ENCODE results near the gene RAB40C. TPM values are rescaled to one million over a fixed set of nuclear protein-coding genes. Genes with fewer than 3 reads are reported as not detected.

RAB40C gene
- total RNA-seq, 1 donor from 2014 or later: 5.7 TPM

GRCh38 chr16:677316-678190 lies 87.7 kb downstream of the RAB40C start:
- H3K9ac ChIP-seq (ENCODE audit: low read depth in 1 of 3, low read length in 3 of 3): no peak overlapping the region
- peaks cover 0 to 16% (median 7%) of the 10 kb centered on the region in 3 donors for H3K27me3 ChIP-seq (ENCODE audit: control insufficient read depth in 3 of 3, insufficient read depth in 3 of 3, low read length in 3 of 3)
- H3K4me3 ChIP-seq (ENCODE audit: low read length in 3 of 3): no peak overlapping the region
- H3K36me3 ChIP-seq (ENCODE audit: control insufficient read depth in 3 of 3, insufficient read depth in 3 of 3, low read length in 3 of 3): peaks cover 17 to 24% (median 19%) of the 10 kb centered on the region in 3 donors
- peaks cover 24 to 35% (median 32%) of the 10 kb centered on the region in 3 donors for H3K4me1 ChIP-seq (ENCODE audit: control insufficient read depth in 3 of 3, insufficient read depth in 3 of 3, low read length in 3 of 3)
- no peaks in the 10 kb centered on the region for H3K9me3 ChIP-seq (ENCODE audit: control insufficient read depth in 3 of 3, low read length in 3 of 3)
- no peak overlapping the region for H3K27ac ChIP-seq (ENCODE audit: low read depth, low read length)

GRCh38 chr16:678209-678857 lies 88.5 kb downstream of the RAB40C start:
- no peaks in the 10 kb centered on the region for H3K9me3 ChIP-seq (ENCODE audit: control insufficient read depth in 3 of 3, low read length in 3 of 3)
- H3K9ac ChIP-seq (ENCODE audit: low read depth in 1 of 3, low read length in 3 of 3): no peak overlapping the region
- H3K27me3 ChIP-seq (ENCODE audit: control insufficient read depth in 3 of 3, insufficient read depth in 3 of 3, low read length in 3 of 3): peaks cover 0 to 16% (median 7%) of the 10 kb centered on the region in 3 donors
- H3K27ac ChIP-seq (ENCODE audit: low read depth, low read length): no peak overlapping the region
- H3K4me1 ChIP-seq (ENCODE audit: control insufficient read depth in 3 of 3, insufficient read depth in 3 of 3, low read length in 3 of 3): peaks cover 31 to 43% (median 40%) of the 10 kb centered on the region in 3 donors
- no peak overlapping the region for H3K4me3 ChIP-seq (ENCODE audit: low read length in 3 of 3)
- H3K36me3 ChIP-seq (ENCODE audit: control insufficient read depth in 3 of 3, insufficient read depth in 3 of 3, low read length in 3 of 3): peaks cover 17 to 24% (median 18%) of the 10 kb centered on the region in 3 donors

Small RNA genes within 50 kb of the gene (small RNA-seq; reads per million reads assigned to genes)
- gene MIR3176 (1.0 reads per million, percentile 79 among the genes with 10 or more reads in this experiment), gene Z98883.1 (not detected)

Other genes with a start within 250 kb of the RAB40C start
- 8.9 TPM for gene AXIN1, start 237.3 kb upstream of the RAB40C start, total RNA-seq
- 43.3 TPM for gene MRPL28, start 219.5 kb upstream of the RAB40C start, total RNA-seq
- 11.0 TPM for gene PGAP6, start 208.1 kb upstream of the RAB40C start, total RNA-seq
- gene NME4, start 192.9 kb upstream of the RAB40C start, total RNA-seq: 21.4 TPM
- 2.6 TPM for gene DECR2, start 188.2 kb upstream of the RAB40C start, total RNA-seq
- 5.2 TPM for gene RAB11FIP3, start 164.4 kb upstream of the RAB40C start, total RNA-seq
- 9.9 TPM for gene CAPN15, start 62.4 kb upstream of the RAB40C start, total RNA-seq
- not detected for gene PRR35, start 29.7 kb upstream of the RAB40C start, total RNA-seq
- 1.6 TPM for gene NHLRC4, start 23.1 kb upstream of the RAB40C start, total RNA-seq
- 11.0 TPM for gene PIGQ, start 20.1 kb upstream of the RAB40C start, total RNA-seq
- 0.52 TPM for gene WFIKKN1, start 40.9 kb downstream of the RAB40C start, total RNA-seq
- gene METTL26, start 46.2 kb downstream of the RAB40C start, total RNA-seq: 32.4 TPM
- 20.4 TPM for gene MCRIP2, start 51.8 kb downstream of the RAB40C start, total RNA-seq
- 6.3 TPM for gene WDR90, start 59.3 kb downstream of the RAB40C start, total RNA-seq
- 14.1 TPM for gene RHOT2, start 78.1 kb downstream of the RAB40C start, total RNA-seq
- gene RHBDL1, start 85.6 kb downstream of the RAB40C start, total RNA-seq: under 0.01 TPM
- gene STUB1, start 90.3 kb downstream of the RAB40C start, total RNA-seq: 87.7 TPM
- 13.0 TPM for gene JMJD8, start 94.3 kb downstream of the RAB40C start, total RNA-seq
- gene WDR24, start 100.3 kb downstream of the RAB40C start, total RNA-seq: 2.1 TPM
- gene FBXL16, start 115.7 kb downstream of the RAB40C start, total RNA-seq: not detected
- gene METRN, start 125.1 kb downstream of the RAB40C start, total RNA-seq: 18.3 TPM
- gene ANTKMT, start 131.1 kb downstream of the RAB40C start, total RNA-seq: 12.0 TPM
- not detected for gene CCDC78, start 136.4 kb downstream of the RAB40C start, total RNA-seq
- 1.0 TPM for gene HAGHL, start 137.0 kb downstream of the RAB40C start, total RNA-seq
- gene CIAO3, start 150.9 kb downstream of the RAB40C start, total RNA-seq: 43.3 TPM
- 1.0 TPM for gene MSLN, start 170.7 kb downstream of the RAB40C start, total RNA-seq
- 8.9 TPM for gene RPUSD1, start 198.3 kb downstream of the RAB40C start, total RNA-seq
- 4.2 TPM for gene CHTF18, start 198.6 kb downstream of the RAB40C start, total RNA-seq
- gene GNG13, start 210.7 kb downstream of the RAB40C start, total RNA-seq: not detected